CD14-positive monocyte (primary cell): ENCODE results near the gene TEPSIN. TPM values are rescaled to one million over a fixed set of nuclear protein-coding genes. Genes with fewer than 3 reads are reported as not detected.

Experiments used
- DNase-seq, 3 donors: peaks; one replicate each; pipeline ENCODE4 v3.0.0-alpha.2; 2011 to 2022
- H2AFZ ChIP-seq: 2 replicates; pipeline ENCODE4 v1.6.0; 2012; ENCODE audit warnings: mild to moderate bottlenecking, low read depth, low read length, inconsistent platforms; ENCODE audit not compliant: insufficient read depth, poor library complexity, severe bottlenecking
- H3K27ac ChIP-seq, 2 donors: 1 replicate in 1 of 2; 2 replicates in 1 of 2; pipeline ENCODE4 v1.5.1; 2012 to 2013; ENCODE audit warnings: low read length in 2 of 2, control low read depth in 1 of 2, inconsistent platforms in 1 of 2, low read depth in 1 of 2, mild to moderate bottlenecking in 1 of 2
- H3K27me3 ChIP-seq, 2 donors: one replicate each; pipeline versions ENCODE4 v1.6.0 to v1.6.1; 2011 to 2013; ENCODE audit warnings: low read length in 2 of 2; ENCODE audit not compliant: control insufficient read depth in 2 of 2, insufficient read depth in 2 of 2
- H3K36me3 ChIP-seq, 2 donors: replicated peaks in 1 of 2; 1 replicate in 1 of 2; 2 replicates in 1 of 2; pipeline versions ENCODE4 v1.5.1 to v1.6.1; 2012 to 2013; ENCODE audit warnings: low read length in 2 of 2, control low read depth in 1 of 2, inconsistent platforms in 1 of 2, mild to moderate bottlenecking in 1 of 2; ENCODE audit not compliant: insufficient read depth in 2 of 2, control insufficient read depth in 1 of 2
- H3K4me1 ChIP-seq, 2 donors: 1 replicate in 1 of 2; 2 replicates in 1 of 2; pipeline versions ENCODE4 v1.5.1 to v1.6.1; 2012 to 2013; ENCODE audit warnings: low read length in 2 of 2, control low read depth in 1 of 2, inconsistent platforms in 1 of 2, mild to moderate bottlenecking in 1 of 2, moderate library complexity in 1 of 2; ENCODE audit not compliant: insufficient read depth in 2 of 2, control insufficient read depth in 1 of 2
- H3K4me2 ChIP-seq: replicated peaks from 2 replicates; pipeline ENCODE3; 2012; ENCODE audit warnings: low read length, moderate library complexity, mild to moderate bottlenecking; ENCODE audit not compliant: poor library complexity, severe bottlenecking; ENCODE audit errors: extremely low read depth
- H3K4me3 ChIP-seq, 3 experiments: fragments of 200-600 bp in 1 of 3; sonication (generic) in 1 of 3; replicated peaks in 1 of 3; 1 replicate in 2 of 3; 2 replicates in 1 of 3; pipeline ENCODE4 v1.5.1; 2011 to 2013; ENCODE audit warnings: low read length in 3 of 3, mild to moderate bottlenecking in 3 of 3, control low read depth in 2 of 3, low read depth in 2 of 3, inconsistent platforms in 1 of 3, moderate library complexity in 1 of 3
- H3K79me2 ChIP-seq: 2 replicates; pipeline ENCODE4 v1.6.0; 2012; ENCODE audit warnings: mild to moderate bottlenecking, control low read depth, inconsistent platforms, low read length, moderate library complexity; ENCODE audit not compliant: insufficient read depth
- H3K9ac ChIP-seq: 2 replicates; pipeline ENCODE4 v1.6.0; 2017; ENCODE audit warnings: low read length, mild to moderate bottlenecking; ENCODE audit not compliant: insufficient read depth, poor library complexity, severe bottlenecking
- H3K9me3 ChIP-seq, 2 donors: replicated peaks in 1 of 2; 1 replicate in 1 of 2; 2 replicates in 1 of 2; pipeline versions ENCODE4 v1.5.1 to v1.6.1; 2012 to 2013; ENCODE audit warnings: low read length in 2 of 2, control low read depth in 1 of 2; ENCODE audit not compliant: control insufficient read depth in 1 of 2, insufficient read depth in 1 of 2
- H4K20me1 ChIP-seq: 2 replicates; pipeline ENCODE4 v1.6.0; 2012; ENCODE audit warnings: mild to moderate bottlenecking, low read length, control low read depth, moderate library complexity; ENCODE audit not compliant: insufficient read depth
- H3K27ac Mint-ChIP-seq, 7 donors: one replicate each; pipeline ENCODE4 v1.8.0; 2020; ENCODE audit warnings: mild to moderate bottlenecking in 7 of 7, mixed read lengths in 7 of 7, moderate library complexity in 6 of 7, inconsistent platforms in 2 of 7
- H3K27me3 Mint-ChIP-seq, 3 donors: one replicate each; pipeline ENCODE4 v1.8.0; 2021 to 2022; ENCODE audit warnings: low read depth in 3 of 3, mild to moderate bottlenecking in 3 of 3, mixed read lengths in 3 of 3, moderate library complexity in 3 of 3, inconsistent platforms in 1 of 3
- H3K36me3 Mint-ChIP-seq, 2 donors: one replicate each; pipeline ENCODE4 v1.8.0; 2020; ENCODE audit warnings: mixed read lengths in 2 of 2, inconsistent platforms in 1 of 2, mild to moderate bottlenecking in 1 of 2
- H3K4me1 Mint-ChIP-seq: one replicate; pipeline ENCODE4 v1.8.0; 2020; ENCODE audit warnings: mild to moderate bottlenecking, mixed read lengths
- H3K4me3 Mint-ChIP-seq, 2 donors: one replicate each; pipeline ENCODE4 v1.8.0; 2020; ENCODE audit warnings: mild to moderate bottlenecking in 2 of 2, mixed read lengths in 2 of 2, moderate library complexity in 1 of 2
- H3K9me3 Mint-ChIP-seq, 7 donors: one replicate each; pipeline ENCODE4 v1.8.0; 2020 to 2022; ENCODE audit warnings: mixed read lengths in 7 of 7, mild to moderate bottlenecking in 6 of 7, moderate library complexity in 6 of 7, inconsistent platforms in 2 of 7
- WGBS: methylation state at CpG from one replicate; pipeline ENCODE4 v1.1.5; 2013; ENCODE audit warnings: missing lambda C conversion rate; ENCODE audit not compliant: insufficient coverage; 5-methylcytosine and 5-hydroxymethylcytosine counted together
- intact Hi-C, 2 donors: fragments of 100-400 bp; cut with micrococcal nuclease; formaldehyde crosslinking; loops; one replicate each; pipeline versions ENCODE4 v1.15.0 to v1.15.1; 2023
- polyA plus RNA-seq, 3 donors: library from polyadenylated mRNA; depleted of rRNA in 1 of 3; unstranded in 2 of 3; stranded (reverse) in 1 of 3; fragments of 300-500 nt in 2 of 3; fragments of >200 nt in 1 of 3; fragmentation: Illumina TruSeq in 2 of 3; gene quantifications; 1 replicate in 2 of 3; 2 replicates in 1 of 3; pipeline ENCODE4 v1.2.3, GENCODE V29; 2012 to 2021
- TF ChIP-seq, protein P1 (sequence below): fragments of 200-600 bp; IDR thresholded peaks from one replicate; pipeline ENCODE4 v1.8.0; 2022; ENCODE audit warnings: antibody characterized with exemption, mild to moderate bottlenecking

TEPSIN gene
- polyA plus RNA-seq, 3 donors, result 3.4 to 136 (median 4.5) TPM

GRCh38 chr17:81247339-81247990 lies 8.6 kb upstream of the TEPSIN start:
- peak overlapping the region in 1 of 7 donors; percentile 2 for H3K27ac Mint-ChIP-seq
- no peak overlapping the region for H3K9ac ChIP-seq
- H3K4me1 ChIP-seq, result no peaks in the 10 kb centered on the region
- no peaks in the 10 kb centered on the region for H3K9me3 ChIP-seq
- intact Hi-C loops, result no loop called here
- H3K4me3 ChIP-seq, result no peak overlapping the region
- TF ChIP-seq, protein P1, sequence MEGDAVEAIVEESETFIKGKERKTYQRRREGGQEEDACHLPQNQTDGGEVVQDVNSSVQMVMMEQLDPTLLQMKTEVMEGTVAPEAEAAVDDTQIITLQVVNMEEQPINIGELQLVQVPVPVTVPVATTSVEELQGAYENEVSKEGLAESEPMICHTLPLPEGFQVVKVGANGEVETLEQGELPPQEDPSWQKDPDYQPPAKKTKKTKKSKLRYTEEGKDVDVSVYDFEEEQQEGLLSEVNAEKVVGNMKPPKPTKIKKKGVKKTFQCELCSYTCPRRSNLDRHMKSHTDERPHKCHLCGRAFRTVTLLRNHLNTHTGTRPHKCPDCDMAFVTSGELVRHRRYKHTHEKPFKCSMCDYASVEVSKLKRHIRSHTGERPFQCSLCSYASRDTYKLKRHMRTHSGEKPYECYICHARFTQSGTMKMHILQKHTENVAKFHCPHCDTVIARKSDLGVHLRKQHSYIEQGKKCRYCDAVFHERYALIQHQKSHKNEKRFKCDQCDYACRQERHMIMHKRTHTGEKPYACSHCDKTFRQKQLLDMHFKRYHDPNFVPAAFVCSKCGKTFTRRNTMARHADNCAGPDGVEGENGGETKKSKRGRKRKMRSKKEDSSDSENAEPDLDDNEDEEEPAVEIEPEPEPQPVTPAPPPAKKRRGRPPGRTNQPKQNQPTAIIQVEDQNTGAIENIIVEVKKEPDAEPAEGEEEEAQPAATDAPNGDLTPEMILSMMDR, result no peak
- H3K36me3 ChIP-seq, result peaks cover 52 to 74% of the 10 kb centered on the region in 2 donors
- no peak overlapping the region for H2AFZ ChIP-seq
- no peaks in the 10 kb centered on the region for H3K27me3 Mint-ChIP-seq
- WGBS, result 93% methylated on average over 2 of the region's 15 CpGs
- peaks cover 2% of the 10 kb centered on the region for H3K79me2 ChIP-seq
- peaks cover 0 to 5% (median 0%) of the 10 kb centered on the region in 7 donors for H3K9me3 Mint-ChIP-seq
- H4K20me1 ChIP-seq, result peaks cover 69% of the 10 kb centered on the region
- H3K27me3 ChIP-seq, result no peaks in the 10 kb centered on the region
- peaks cover 45 to 70% of the 10 kb centered on the region in 2 donors for H3K36me3 Mint-ChIP-seq
- DNase-seq, result no peak
- H3K27ac ChIP-seq, result no peak overlapping the region
- H3K4me1 Mint-ChIP-seq, result no peaks in the 10 kb centered on the region
- H3K4me2 ChIP-seq, result no peak overlapping the region
- no peak overlapping the region for H3K4me3 Mint-ChIP-seq

DNA sequence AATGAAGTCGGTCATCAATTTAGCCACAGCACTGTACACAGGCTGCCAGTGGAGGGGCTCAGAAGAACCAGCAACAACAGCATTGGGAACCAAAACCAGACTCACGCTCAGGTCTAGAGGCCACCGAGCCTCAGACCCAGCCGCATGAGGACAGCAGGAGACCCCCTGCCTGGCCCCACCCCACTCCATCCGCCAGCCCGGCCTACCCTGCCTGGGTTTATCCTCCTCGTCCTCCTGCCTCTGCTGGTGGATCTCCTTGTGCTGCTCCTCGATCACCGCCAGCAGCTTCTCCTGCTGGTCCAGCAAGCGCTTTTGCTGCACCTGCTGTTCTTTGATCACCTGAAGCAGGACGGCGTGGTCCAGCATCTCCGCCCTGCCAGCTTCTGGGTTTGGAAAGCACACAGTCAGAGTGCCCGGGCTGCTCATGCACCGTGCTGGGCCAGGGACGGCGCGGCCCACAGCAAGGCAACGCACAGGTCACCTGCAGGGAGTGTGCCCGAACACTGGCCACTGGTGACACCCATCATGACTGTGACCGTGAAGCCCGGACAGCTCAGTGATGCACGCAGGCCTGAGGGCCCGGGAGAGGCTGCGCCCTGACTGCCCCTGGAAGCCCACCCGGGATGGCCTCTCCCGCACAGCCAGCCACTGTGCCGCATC lies 8.0 kb upstream of the TEPSIN start:
- H3K4me3 Mint-ChIP-seq, result no peak overlapping the region
- H2AFZ ChIP-seq, result no peak overlapping the region
- peaks cover 68% of the 10 kb centered on the region for H4K20me1 ChIP-seq
- 95% methylated on average over 28 of the region's 28 CpGs for WGBS
- H3K4me3 ChIP-seq, result no peak overlapping the region
- peaks cover 45 to 67% of the 10 kb centered on the region in 2 donors for H3K36me3 ChIP-seq
- no peaks in the 10 kb centered on the region for H3K27me3 ChIP-seq
- intact Hi-C loops, result no loop called here
- no peak overlapping the region for H3K9ac ChIP-seq
- no peak for DNase-seq
- no peaks in the 10 kb centered on the region for H3K79me2 ChIP-seq
- no peak overlapping the region for H3K4me2 ChIP-seq
- peaks cover 0 to 5% (median 0%) of the 10 kb centered on the region in 7 donors for H3K9me3 Mint-ChIP-seq
- H3K27me3 Mint-ChIP-seq, result no peaks in the 10 kb centered on the region
- H3K27ac Mint-ChIP-seq, result no peak overlapping the region
- TF ChIP-seq, protein P1, result no peak
- H3K4me1 Mint-ChIP-seq, result peaks cover 4% of the 10 kb centered on the region
- no peaks in the 10 kb centered on the region for H3K4me1 ChIP-seq
- peaks cover 39 to 63% of the 10 kb centered on the region in 2 donors for H3K36me3 Mint-ChIP-seq
- no peak overlapping the region for H3K27ac ChIP-seq
- no peaks in the 10 kb centered on the region for H3K9me3 ChIP-seq
